Activated gamma-delta T cell (primary cell): ENCODE measurements around the gene DPM3.

ENCODE experiments used
- DNase-seq: peaks from one replicate; lab custom pipeline; 2025; lab: John Stamatoyannopoulos, UW

DPM3 gene

GRCh38 chr1:155093911-155094621, 46.3 kb downstream of the DPM3 start:
- no peak for DNase-seq

- DNase-seq = no peak
Observed at GRCh38 chr1:155092641-155093040, 47.7 kb downstream of the DPM3 start.

- no peak for DNase-seq
Observed at GRCh38 chr1:155092131-155092530, 48.2 kb downstream of the DPM3 start.

- peak; percentile 50 for DNase-seq
Observed at GRCh38 chr1:155091071-155092051, 49.0 kb downstream of the DPM3 start.
